ENCODE measurements around the gene ASGR1. TPM values are rescaled to one million over a fixed set of nuclear protein-coding genes. Genes with fewer than 3 reads are reported as not detected.
"Not testable (repeated sequence)": the region's sequence is repeated elsewhere in the genome, so short reads cannot be mapped to it uniquely, and the experiment has no call there.

Gene ASGR1
- total and polyA plus RNA-seq, 11 donors = 0.19 to 3.5 (median 0.53) TPM; not detected in 3

GRCh38 chr17:7166873-7167272, 12.3 kb downstream of the ASGR1 start:
- no peaks in the 10 kb centered on the region for H3K36me3 ChIP-seq
- peaks cover 0 to 10% (median 0%) of the 10 kb centered on the region in 9 donors for H3K27me3 ChIP-seq
- peaks cover 0 to 21% (median 0%) of the 10 kb centered on the region in 12 donors for H3K4me1 ChIP-seq
- ATAC-seq (no peak), DNase-seq (no peak)
- H3K4me3 ChIP-seq = no peak overlapping the region
- H3K9me3 ChIP-seq = peaks cover 0 to 27% (median 0%) of the 10 kb centered on the region in 12 donors
- intact Hi-C loops (cut with DNase I) = no loop called here
- 87 to 94% (median 92%) methylated on average over 7 of the region's 7 CpGs for WGBS, 4 donors
- TF ChIP-seq POLR2A (IDR thresholded peaks at IDR 0.05) (no peak), CTCF (IDR thresholded peaks at IDR 0.05) (no peak)
- no peak overlapping the region for H3K27ac ChIP-seq

- H3K4me1 ChIP-seq; H3K36me3 ChIP-seq; H3K27ac ChIP-seq; intact Hi-C loops (cut with DNase I); DNase-seq; H3K9me3 ChIP-seq; H3K4me3 ChIP-seq; ATAC-seq: not testable (repeated sequence)
- peaks cover 0 to 43% (median 0%) of the 10 kb centered on the region in 9 donors for H3K27me3 ChIP-seq
- 59 to 68% (median 67%) methylated on average over 10 of the region's 10 CpGs for WGBS, 4 donors
Observed at GRCh38 chr17:7159571-7159970, 19.6 kb downstream of the ASGR1 start.

- H3K36me3 ChIP-seq; H3K4me3 ChIP-seq; H3K4me1 ChIP-seq; ATAC-seq; H3K27ac ChIP-seq; intact Hi-C loops (cut with DNase I); H3K9me3 ChIP-seq; DNase-seq: not testable (repeated sequence)
- WGBS, 4 donors = 88 to 91% (median 90%) methylated on average over 10 of the region's 10 CpGs
- peaks cover 0 to 43% (median 4%) of the 10 kb centered on the region in 9 donors for H3K27me3 ChIP-seq
Observed at GRCh38 chr17:7158424-7158823, 20.7 kb downstream of the ASGR1 start.

GRCh38 chr17:7156342-7156940, 22.7 kb downstream of the ASGR1 start:
- H3K4me3 ChIP-seq = no peak overlapping the region
- H3K9me3 ChIP-seq = no peaks in the 10 kb centered on the region
- 69 to 78% (median 73%) methylated on average over 10 of the region's 10 CpGs for WGBS, 4 donors
- peaks cover 0 to 51% (median 8%) of the 10 kb centered on the region in 9 donors for H3K27me3 ChIP-seq
- no peak for TF ChIP-seq CTCF (IDR thresholded peaks at IDR 0.05)
- no peak for TF ChIP-seq POLR2A (IDR thresholded peaks at IDR 0.05)
- DNase-seq (no peak), ATAC-seq (no peak)
- H3K27ac ChIP-seq = no peak overlapping the region
- intact Hi-C loops (cut with DNase I) = no loop called here
- no peaks in the 10 kb centered on the region for H3K36me3 ChIP-seq
- H3K4me1 ChIP-seq = no peaks in the 10 kb centered on the region

- DNase-seq = no peak
- peaks cover 0 to 29% (median 0%) of the 10 kb centered on the region in 9 donors for H3K27me3 ChIP-seq
- ATAC-seq = no peak
- WGBS, 4 donors = 55 to 92% (median 78%) methylated on average over 3 of the region's 3 CpGs
- H3K36me3 ChIP-seq = no peaks in the 10 kb centered on the region
- H3K27ac ChIP-seq = no peak overlapping the region
- intact Hi-C loops (cut with DNase I) = no loop called here
- no peak overlapping the region for H3K4me3 ChIP-seq
- H3K4me1 ChIP-seq = peaks cover 0 to 6% (median 0%) of the 10 kb centered on the region in 12 donors
- TF ChIP-seq POLR2A (IDR thresholded peaks at IDR 0.05) = no peak
- no peak for TF ChIP-seq CTCF (IDR thresholded peaks at IDR 0.05)
- H3K9me3 ChIP-seq = no peaks in the 10 kb centered on the region
Observed at GRCh38 chr17:7147772-7148171, 31.4 kb downstream of the ASGR1 start.

Data from heart left ventricle (tissue), 16 donors.